HepG2 (cell line): ENCODE results near the gene IL1R1. TPM values are rescaled to one million over a fixed set of nuclear protein-coding genes. Genes with fewer than 3 reads are reported as not detected.

Experiments used
- AGO1 ChIP-seq: fragments of 200-400 bp; formaldehyde crosslinking; IDR thresholded peaks from 2 replicates; pipeline ENCODE4 v1.6.1; 2017; ENCODE audit warnings: mild to moderate bottlenecking, low read depth, low read length, moderate library complexity; ENCODE audit not compliant: poor library complexity, severe bottlenecking
- ATF7-NPFF ChIP-seq: sonication (generic); formaldehyde crosslinking; IDR thresholded peaks from 2 replicates; pipeline ENCODE4 v1.8.1; 2023; ENCODE audit warnings: mild to moderate bottlenecking, low read depth, missing genetic modification reagents, moderate library complexity
- FOXJ3 ChIP-seq: sonication (generic); formaldehyde crosslinking; IDR thresholded peaks from 2 replicates; pipeline ENCODE4 v1.4.0; 2020; ENCODE audit warnings: missing genetic modification reagents, mild to moderate bottlenecking, borderline replicate concordance
- HCFC1 ChIP-seq: fragments of 150-350 bp; IDR thresholded peaks from 2 replicates; pipeline ENCODE4 v1.6.1; 2014; ENCODE audit warnings: low read depth, low read length
- HOXA3 ChIP-seq: sonication (generic); formaldehyde crosslinking; IDR thresholded peaks from 2 replicates; pipeline ENCODE4 v1.5.0; 2020; ENCODE audit warnings: missing genetic modification reagents
- IKZF5 ChIP-seq: IDR thresholded peaks from 2 replicates; pipeline ENCODE4 v1.6.1; 2018; ENCODE audit warnings: missing genetic modification reagents, mild to moderate bottlenecking, missing compliant biosample characterization
- NFE2L1 ChIP-seq: sonication (generic); formaldehyde crosslinking; IDR thresholded peaks from 2 replicates; pipeline ENCODE4 v1.4.0; 2020; ENCODE audit warnings: missing genetic modification reagents, mild to moderate bottlenecking, borderline replicate concordance
- PHF8 ChIP-seq: sonication (generic); formaldehyde crosslinking; IDR thresholded peaks from 2 replicates; pipeline ENCODE4 v1.5.0; 2020; ENCODE audit warnings: missing genetic modification reagents
- PITX1 ChIP-seq: sonication (generic); formaldehyde crosslinking; IDR thresholded peaks from 2 replicates; pipeline ENCODE4 v1.5.1; 2020; ENCODE audit warnings: mild to moderate bottlenecking, missing genetic modification reagents
- RAD51 ChIP-seq: fragments of 450-650 bp; IDR thresholded peaks from 2 replicates; pipeline ENCODE4 v1.6.1; 2016; ENCODE audit warnings: borderline replicate concordance
- SAP130 ChIP-seq: IDR thresholded peaks from 2 replicates; pipeline ENCODE4 v1.6.1; 2016; ENCODE audit warnings: low read depth
- SMARCC2 ChIP-seq: fragments of 450-650 bp; IDR thresholded peaks from 2 replicates; pipeline ENCODE4 v1.6.1; 2017; ENCODE audit warnings: antibody characterized with exemption, mild to moderate bottlenecking
- SP4 ChIP-seq: sonication (generic); formaldehyde crosslinking; IDR thresholded peaks from 2 replicates; pipeline ENCODE4 v1.8.1; 2023; ENCODE audit warnings: mild to moderate bottlenecking, missing genetic modification reagents
- STAT6 ChIP-seq: sonication (generic); formaldehyde crosslinking; IDR thresholded peaks from 2 replicates; pipeline ENCODE4 v1.4.0; 2020; ENCODE audit warnings: missing genetic modification reagents, mild to moderate bottlenecking, borderline replicate concordance
- TMF1 ChIP-seq: sonication (generic); formaldehyde crosslinking; IDR thresholded peaks from 2 replicates; pipeline ENCODE4 v1.8.1; 2022; ENCODE audit warnings: low read depth, missing genetic modification reagents
- ZFP90 ChIP-seq: sonication (generic); formaldehyde crosslinking; IDR thresholded peaks from 2 replicates; pipeline ENCODE4 v1.8.0; 2022; ENCODE audit warnings: missing genetic modification reagents, mild to moderate bottlenecking, inconsistent platforms, borderline replicate concordance
- ZNF142 ChIP-seq: sonication (generic); formaldehyde crosslinking; IDR thresholded peaks from 2 replicates; pipeline ENCODE4 v1.4.0; 2020; ENCODE audit warnings: missing genetic modification reagents
- ZNF446 ChIP-seq: sonication (generic); formaldehyde crosslinking; IDR thresholded peaks from 2 replicates; pipeline ENCODE4 v1.5.0; 2020; ENCODE audit warnings: mild to moderate bottlenecking, missing genetic modification reagents
- ZNF547 ChIP-seq: sonication (generic); formaldehyde crosslinking; IDR thresholded peaks from 2 replicates; pipeline ENCODE4 v1.5.1; 2020; ENCODE audit warnings: mild to moderate bottlenecking, missing genetic modification reagents
- ZNF577 ChIP-seq: sonication (generic); formaldehyde crosslinking; IDR thresholded peaks from 2 replicates; pipeline ENCODE4 v1.4.0; 2020; ENCODE audit warnings: mild to moderate bottlenecking, low read depth, missing genetic modification reagents, borderline replicate concordance
- ZNF713 ChIP-seq: sonication (generic); formaldehyde crosslinking; IDR thresholded peaks from 2 replicates; pipeline ENCODE4 v1.4.0; 2020; ENCODE audit warnings: mild to moderate bottlenecking, missing genetic modification reagents
- ZSCAN29 ChIP-seq: sonication (generic); formaldehyde crosslinking; conservative IDR thresholded peaks from 2 replicates; pipeline ENCODE4 v1.4.0; 2020; ENCODE audit warnings: mild to moderate bottlenecking, missing genetic modification reagents
- polyA plus RNA-seq, 8 experiments: library from polyadenylated mRNA; depleted of rRNA in 3 of 8; stranded (reverse) in 7 of 8; unstranded in 1 of 8; fragments of >200 nt; fragmentation: Illumina TruSeq in 4 of 8; extraction: Trizol in 4 of 8; gene quantifications; 2 replicates each; pipeline versions ENCODE4 v1.2.1 to v1.2.3, GENCODE V29; 2011 to 2016; ENCODE audit warnings: low read depth in 4 of 8, missing spikeins in 1 of 8, mixed read lengths in 1 of 8; ENCODE audit not compliant: insufficient read depth in 1 of 8
- total RNA-seq, 5 experiments: library from RNA; depleted of rRNA; stranded (reverse); fragments of >200 nt; fragmentation: Illumina TruSeq; extraction: Trizol; gene quantifications; 2 replicates each; pipeline ENCODE4 v1.2.3, GENCODE V29; 2016; ENCODE audit warnings: low read depth in 1 of 5

IL1R1 gene
- total and polyA plus RNA-seq, 2 of the 13 experiments (the other 11 are each of a cell fraction or from before 2014, with no cell fraction given): 38.0 to 93.1 TPM

- TF ChIP-seq IKZF5 (CRISPR knock-in tag): no peak
- no peak for TF ChIP-seq SP4 (CRISPR knock-in tag)
- TF ChIP-seq ZNF142 (CRISPR knock-in tag): no peak
- TF ChIP-seq ZNF577: no peak
- no peak for TF ChIP-seq ZNF547 (CRISPR knock-in tag)
- peak; percentile 12; the same call in 1 of the 2 replicates for TF ChIP-seq HOXA3 (CRISPR knock-in tag)
- no peak for TF ChIP-seq HCFC1
- TF ChIP-seq ZFP90: no peak
- no peak for TF ChIP-seq ZSCAN29 (CRISPR knock-in tag)
- peak; percentile 51; the same call in 1 of the 2 replicates for TF ChIP-seq ZNF446 (CRISPR knock-in tag)
- no peak for TF ChIP-seq AGO1
- TF ChIP-seq PHF8 (CRISPR knock-in tag): no peak
- TF ChIP-seq FOXJ3 (CRISPR knock-in tag): peak; percentile 49; the same call in 1 of the 2 replicates
- TF ChIP-seq SMARCC2: no peak
- TF ChIP-seq STAT6 (CRISPR knock-in tag): no peak
- no peak for TF ChIP-seq NFE2L1 (CRISPR knock-in tag)
- no peak for TF ChIP-seq ZNF713 (CRISPR knock-in tag)
- TF ChIP-seq PITX1 (CRISPR knock-in tag): 0 out of 2 replicates have a peak, but pooled peaks have one; percentile 19
- peak; percentile 24; the same call in 1 of the 2 replicates for TF ChIP-seq SAP130 (CRISPR knock-in tag)
- no peak for TF ChIP-seq ATF7-NPFF (CRISPR knock-in tag)
- no peak for TF ChIP-seq RAD51
- no peak for TF ChIP-seq TMF1 (CRISPR knock-in tag)
These were observed 23.8 kb downstream of the IL1R1 start (continued) for GRCh38 chr2:102166189-102166845.
